HepG2 (cell line): ENCODE data around the gene SLC39A3. TPM values are rescaled to one million over a fixed set of nuclear protein-coding genes. Genes with fewer than 3 reads are reported as not detected.

Experiments used
- AGO1 ChIP-seq: fragments of 200-400 bp; formaldehyde crosslinking; IDR thresholded peaks from 2 replicates; pipeline ENCODE4 v1.6.1; 2017; ENCODE audit warnings: mild to moderate bottlenecking, low read depth, low read length, moderate library complexity; ENCODE audit not compliant: poor library complexity, severe bottlenecking
- ARNTL ChIP-seq: sonication (generic); formaldehyde crosslinking; IDR thresholded peaks from 2 replicates; pipeline ENCODE4 v1.4.0; 2020; ENCODE audit warnings: mild to moderate bottlenecking, missing genetic modification reagents
- BRD4 ChIP-seq: sonication (generic); formaldehyde crosslinking; IDR thresholded peaks from 2 replicates; pipeline ENCODE4 v1.4.0; 2020; ENCODE audit warnings: missing genetic modification reagents
- HCFC1 ChIP-seq: fragments of 150-350 bp; IDR thresholded peaks from 2 replicates; pipeline ENCODE4 v1.6.1; 2014; ENCODE audit warnings: low read depth, low read length
- NFE2L2 ChIP-seq: fragments of 150-350 bp; IDR thresholded peaks from 2 replicates; pipeline ENCODE4 v1.6.1; 2014; ENCODE audit warnings: low read length
- NFIB ChIP-seq: sonication (generic); formaldehyde crosslinking; IDR thresholded peaks from 2 replicates; pipeline ENCODE4 v1.9.0; 2021; ENCODE audit warnings: missing genetic modification reagents, mild to moderate bottlenecking, borderline replicate concordance
- NFRKB ChIP-seq: fragments of 450-650 bp; IDR thresholded peaks from 2 replicates; pipeline ENCODE4 v1.6.1; 2017
- POGZ ChIP-seq: sonication (generic); formaldehyde crosslinking; IDR thresholded peaks from 2 replicates; pipeline ENCODE4 v1.4.0; 2020; ENCODE audit warnings: mild to moderate bottlenecking, missing genetic modification reagents
- RAD21 ChIP-seq: fragments of 450-650 bp; formaldehyde crosslinking; IDR thresholded peaks from 2 replicates; pipeline ENCODE4 v1.5.0; 2020; ENCODE audit warnings: mild to moderate bottlenecking
- RNF2 ChIP-seq: fragments of 450-650 bp; conservative IDR thresholded peaks from 2 replicates; pipeline ENCODE4 v1.6.1; 2016; ENCODE audit warnings: low read depth
- RXRA ChIP-seq: sonication (generic); formaldehyde crosslinking; IDR thresholded peaks from 2 replicates; pipeline ENCODE4 v1.5.1; 2020; ENCODE audit warnings: missing genetic modification reagents
- RXRB ChIP-seq: IDR thresholded peaks from 2 replicates; pipeline ENCODE4 v1.6.1; 2016; ENCODE audit warnings: borderline replicate concordance, missing genetic modification reagents, missing compliant biosample characterization
- TAF1 ChIP-seq: sonication (generic); formaldehyde crosslinking; IDR thresholded peaks from 2 replicates; pipeline ENCODE4 v1.4.0; 2020; ENCODE audit warnings: missing genetic modification reagents
- ZNF224 ChIP-seq: sonication (generic); formaldehyde crosslinking; IDR thresholded peaks from 2 replicates; pipeline ENCODE4 v1.5.0; 2020; ENCODE audit warnings: mild to moderate bottlenecking, missing genetic modification reagents
- ZNF768 ChIP-seq: sonication (generic); formaldehyde crosslinking; IDR thresholded peaks from 2 replicates; pipeline ENCODE4 v1.4.0; 2020; ENCODE audit warnings: missing genetic modification reagents
- ZNF878 ChIP-seq: sonication (generic); formaldehyde crosslinking; IDR thresholded peaks from 2 replicates; pipeline ENCODE4 v1.8.1; 2023; ENCODE audit warnings: mild to moderate bottlenecking, missing genetic modification reagents, moderate library complexity
- ZSCAN25 ChIP-seq: sonication (generic); formaldehyde crosslinking; IDR thresholded peaks from 2 replicates; pipeline ENCODE4 v1.8.0; 2022; ENCODE audit warnings: mild to moderate bottlenecking, missing genetic modification reagents
- polyA plus RNA-seq, 8 experiments: library from polyadenylated mRNA; depleted of rRNA in 3 of 8; stranded (reverse) in 7 of 8; unstranded in 1 of 8; fragments of >200 nt; fragmentation: Illumina TruSeq in 4 of 8; extraction: Trizol in 4 of 8; gene quantifications; 2 replicates each; pipeline versions ENCODE4 v1.2.1 to v1.2.3, GENCODE V29; 2011 to 2016; ENCODE audit warnings: low read depth in 4 of 8, missing spikeins in 1 of 8, mixed read lengths in 1 of 8; ENCODE audit not compliant: insufficient read depth in 1 of 8
- total RNA-seq, 5 experiments: library from RNA; depleted of rRNA; stranded (reverse); fragments of >200 nt; fragmentation: Illumina TruSeq; extraction: Trizol; gene quantifications; 2 replicates each; pipeline ENCODE4 v1.2.3, GENCODE V29; 2016; ENCODE audit warnings: low read depth in 1 of 5
- TF ChIP-seq, protein P1 (sequence below): sonication (generic); formaldehyde crosslinking; IDR thresholded peaks from 2 replicates; pipeline ENCODE4 v1.9.0; 2021; ENCODE audit warnings: missing genetic modification reagents, mild to moderate bottlenecking, borderline replicate concordance
- TF ChIP-seq, protein P2 (sequence below): sonication (generic); IDR thresholded peaks from 2 replicates; pipeline ENCODE4 v1.6.1; 2016; ENCODE audit warnings: low read depth, borderline replicate concordance
- TF ChIP-seq, protein P3 (sequence below): sonication (generic); formaldehyde crosslinking; conservative IDR thresholded peaks from 2 replicates; pipeline ENCODE4 v1.4.0; 2020; ENCODE audit warnings: missing genetic modification reagents

The SLC39A3 gene
- total and polyA plus RNA-seq, 2 of the 13 experiments (the other 11 are each of a cell fraction or from before 2014, with no cell fraction given), result 33.6 to 41.6 TPM

DNA sequence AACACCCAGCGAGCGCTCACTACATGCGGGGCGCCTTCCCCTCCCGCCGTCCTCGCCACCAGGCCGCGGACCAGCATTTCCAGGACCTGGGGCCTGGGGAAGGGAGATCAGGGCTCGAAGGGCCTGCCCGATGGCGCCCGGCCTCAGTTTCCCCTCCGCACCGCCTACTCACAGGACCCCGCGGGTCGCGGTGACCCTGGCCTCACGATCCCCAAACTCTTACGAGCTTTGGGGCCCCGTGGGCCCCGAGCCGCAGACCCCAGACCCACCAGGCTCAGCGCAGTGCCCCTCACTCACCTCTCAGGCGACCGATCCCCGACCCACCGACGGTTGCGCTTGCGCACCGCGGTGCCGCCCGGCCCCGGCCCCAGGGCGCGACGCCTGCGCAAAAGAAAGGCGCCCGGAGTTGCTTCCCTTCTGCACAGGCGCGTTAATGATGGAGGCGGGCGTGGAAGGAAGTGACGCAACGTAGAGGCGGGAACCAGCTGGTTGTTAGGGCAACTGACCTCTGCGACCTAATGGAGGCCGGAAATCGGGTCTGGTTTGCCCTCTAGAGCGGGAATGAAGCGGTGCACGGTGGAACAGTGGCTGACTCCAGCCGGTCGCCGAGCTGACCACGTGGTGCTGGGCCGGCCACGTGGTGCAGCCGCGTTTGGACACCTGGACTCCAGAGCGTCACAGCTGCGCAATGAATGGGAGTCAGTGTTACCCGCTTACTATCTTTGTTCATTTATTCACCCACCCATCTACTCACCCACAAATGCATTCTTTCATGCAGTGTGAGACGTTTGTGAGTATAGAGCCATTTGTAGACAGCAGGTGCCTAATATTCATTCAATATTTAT, 43.3 kb upstream of the SLC39A3 start, which contains the start of gene SGTA (continued):
- TF ChIP-seq, protein P1, sequence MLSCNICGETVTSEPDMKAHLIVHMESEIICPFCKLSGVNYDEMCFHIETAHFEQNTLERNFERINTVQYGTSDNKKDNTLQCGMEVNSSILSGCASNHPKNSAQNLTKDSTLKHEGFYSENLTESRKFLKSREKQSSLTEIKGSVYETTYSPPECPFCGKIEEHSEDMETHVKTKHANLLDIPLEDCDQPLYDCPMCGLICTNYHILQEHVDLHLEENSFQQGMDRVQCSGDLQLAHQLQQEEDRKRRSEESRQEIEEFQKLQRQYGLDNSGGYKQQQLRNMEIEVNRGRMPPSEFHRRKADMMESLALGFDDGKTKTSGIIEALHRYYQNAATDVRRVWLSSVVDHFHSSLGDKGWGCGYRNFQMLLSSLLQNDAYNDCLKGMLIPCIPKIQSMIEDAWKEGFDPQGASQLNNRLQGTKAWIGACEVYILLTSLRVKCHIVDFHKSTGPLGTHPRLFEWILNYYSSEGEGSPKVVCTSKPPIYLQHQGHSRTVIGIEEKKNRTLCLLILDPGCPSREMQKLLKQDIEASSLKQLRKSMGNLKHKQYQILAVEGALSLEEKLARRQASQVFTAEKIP (CRISPR knock-in tag), result no peak
- TF ChIP-seq RXRA (CRISPR knock-in tag) (peak; percentile 88), NFIB (CRISPR knock-in tag) (no peak), NFE2L2 (no peak), POGZ (CRISPR knock-in tag) (peak; percentile 48), ZSCAN25 (CRISPR knock-in tag) (peak; percentile 65), RXRB (CRISPR knock-in tag) (peak; percentile 86), ARNTL (CRISPR knock-in tag) (peak; percentile 88; the same call in 1 of the 2 replicates), ZNF878 (CRISPR knock-in tag) (peak; percentile 97), RNF2 (peak; percentile 99), ZNF768 (CRISPR knock-in tag) (peak; percentile 60; the same call in 1 of the 2 replicates), HCFC1 (peak; percentile 71), NFRKB (no peak), AGO1 (no peak), TAF1 (peak; percentile 70; the same call in 1 of the 2 replicates), RAD21 (peak; percentile 34), BRD4 (CRISPR knock-in tag) (peak; percentile 76; the same call in 1 of the 2 replicates), ZNF224 (CRISPR knock-in tag) (peak; percentile 97)
- TF ChIP-seq, protein P2, sequence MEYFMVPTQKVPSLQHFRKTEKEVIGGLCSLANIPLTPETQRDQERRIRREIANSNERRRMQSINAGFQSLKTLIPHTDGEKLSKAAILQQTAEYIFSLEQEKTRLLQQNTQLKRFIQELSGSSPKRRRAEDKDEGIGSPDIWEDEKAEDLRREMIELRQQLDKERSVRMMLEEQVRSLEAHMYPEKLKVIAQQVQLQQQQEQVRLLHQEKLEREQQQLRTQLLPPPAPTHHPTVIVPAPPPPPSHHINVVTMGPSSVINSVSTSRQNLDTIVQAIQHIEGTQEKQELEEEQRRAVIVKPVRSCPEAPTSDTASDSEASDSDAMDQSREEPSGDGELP, result peak; percentile 93
- TF ChIP-seq, protein P3, sequence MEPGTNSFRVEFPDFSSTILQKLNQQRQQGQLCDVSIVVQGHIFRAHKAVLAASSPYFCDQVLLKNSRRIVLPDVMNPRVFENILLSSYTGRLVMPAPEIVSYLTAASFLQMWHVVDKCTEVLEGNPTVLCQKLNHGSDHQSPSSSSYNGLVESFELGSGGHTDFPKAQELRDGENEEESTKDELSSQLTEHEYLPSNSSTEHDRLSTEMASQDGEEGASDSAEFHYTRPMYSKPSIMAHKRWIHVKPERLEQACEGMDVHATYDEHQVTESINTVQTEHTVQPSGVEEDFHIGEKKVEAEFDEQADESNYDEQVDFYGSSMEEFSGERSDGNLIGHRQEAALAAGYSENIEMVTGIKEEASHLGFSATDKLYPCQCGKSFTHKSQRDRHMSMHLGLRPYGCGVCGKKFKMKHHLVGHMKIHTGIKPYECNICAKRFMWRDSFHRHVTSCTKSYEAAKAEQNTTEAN, result peak; percentile 94
